D721Med (cell line): ENCODE data around the gene THTPA.
"Not testable (repeated sequence)": the region's sequence is repeated elsewhere in the genome, so short reads cannot be mapped to it uniquely, and the experiment has no call there.

ENCODE experiments used
- DNase-seq: peaks from one replicate; pipeline ENCODE4 v3.0.0; 2011; ENCODE audit warnings: low spot score; ENCODE audit not compliant: insufficient read length
- FAIRE-seq: peaks from 2 replicates; lab custom pipeline; 2011; peaks lifted over from hg19 to GRCh38; lab: Jason Lieb, UNC
- TF ChIP-seq, protein P1 (sequence below): IDR thresholded peaks from 2 replicates; pipeline ENCODE4 v1.5.1; 2012; ENCODE audit warnings: mild to moderate bottlenecking, control low read depth; ENCODE audit not compliant: insufficient read depth; ENCODE audit errors: missing control alignments

Gene THTPA

DNA sequence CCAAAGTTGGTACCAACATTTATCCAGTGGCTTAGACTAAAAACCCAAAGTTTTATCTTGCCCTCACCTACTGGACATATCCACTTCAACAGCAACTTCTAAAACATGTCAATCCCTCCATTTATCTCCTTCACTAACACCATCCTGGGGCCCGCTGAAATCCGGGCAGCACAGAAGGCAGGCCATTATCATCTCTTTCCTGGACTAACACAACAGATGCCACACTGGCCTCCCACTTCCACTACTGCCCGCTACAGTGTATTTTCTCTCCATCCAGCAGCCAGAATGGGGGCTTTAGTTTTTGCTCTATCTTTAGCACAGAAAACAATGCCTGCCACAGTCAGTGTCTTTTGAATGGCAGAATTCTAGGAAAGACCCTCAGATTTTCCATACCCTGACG is 20.1 kb upstream of the THTPA start:
- TF ChIP-seq, protein P1, sequence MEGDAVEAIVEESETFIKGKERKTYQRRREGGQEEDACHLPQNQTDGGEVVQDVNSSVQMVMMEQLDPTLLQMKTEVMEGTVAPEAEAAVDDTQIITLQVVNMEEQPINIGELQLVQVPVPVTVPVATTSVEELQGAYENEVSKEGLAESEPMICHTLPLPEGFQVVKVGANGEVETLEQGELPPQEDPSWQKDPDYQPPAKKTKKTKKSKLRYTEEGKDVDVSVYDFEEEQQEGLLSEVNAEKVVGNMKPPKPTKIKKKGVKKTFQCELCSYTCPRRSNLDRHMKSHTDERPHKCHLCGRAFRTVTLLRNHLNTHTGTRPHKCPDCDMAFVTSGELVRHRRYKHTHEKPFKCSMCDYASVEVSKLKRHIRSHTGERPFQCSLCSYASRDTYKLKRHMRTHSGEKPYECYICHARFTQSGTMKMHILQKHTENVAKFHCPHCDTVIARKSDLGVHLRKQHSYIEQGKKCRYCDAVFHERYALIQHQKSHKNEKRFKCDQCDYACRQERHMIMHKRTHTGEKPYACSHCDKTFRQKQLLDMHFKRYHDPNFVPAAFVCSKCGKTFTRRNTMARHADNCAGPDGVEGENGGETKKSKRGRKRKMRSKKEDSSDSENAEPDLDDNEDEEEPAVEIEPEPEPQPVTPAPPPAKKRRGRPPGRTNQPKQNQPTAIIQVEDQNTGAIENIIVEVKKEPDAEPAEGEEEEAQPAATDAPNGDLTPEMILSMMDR, result no peak
- DNase-seq (no peak), FAIRE-seq (no peak)

DNA sequence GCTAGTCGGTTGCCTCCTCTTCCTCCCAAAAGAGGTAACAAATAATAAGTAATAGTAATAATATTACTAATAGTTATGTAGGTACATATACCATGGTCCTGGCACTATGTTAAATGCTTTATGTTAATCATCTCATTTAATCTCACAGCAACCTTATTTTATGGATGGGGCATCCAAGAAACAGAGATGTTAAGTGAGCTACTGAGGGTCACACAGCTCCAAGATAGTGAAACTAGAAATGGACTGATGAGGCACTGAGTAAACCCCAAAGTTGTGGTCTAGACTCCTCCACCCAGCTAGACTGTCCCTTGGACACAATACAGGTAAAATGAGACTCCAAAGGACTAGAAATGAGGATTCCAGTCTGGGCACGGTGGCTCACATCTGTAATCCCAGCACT is 19.6 kb upstream of the THTPA start:
- no peak for FAIRE-seq
- TF ChIP-seq, protein P1, result no peak

DNA sequence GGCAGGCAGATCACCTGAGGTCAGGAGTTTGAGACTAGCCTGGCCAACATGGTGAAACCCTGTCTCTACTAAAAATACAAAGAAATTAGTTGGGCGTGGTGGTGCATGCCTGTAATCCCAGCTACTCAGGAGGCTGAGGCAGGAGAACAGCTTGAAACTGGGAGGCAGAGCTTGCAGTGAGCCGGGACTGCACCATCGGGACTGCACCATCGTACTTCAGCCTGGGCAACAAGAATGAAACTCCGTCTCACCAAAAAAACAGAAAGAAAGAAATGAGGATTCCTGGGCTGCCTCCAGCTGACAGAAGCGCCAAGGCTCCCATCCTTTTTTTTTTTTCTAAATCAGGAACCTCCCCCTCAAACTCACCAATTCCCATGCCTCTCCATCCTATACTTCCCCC is 19.2 kb upstream of the THTPA start:
- DNase-seq, FAIRE-seq: not testable (repeated sequence)

More for the DNA sequence above, 19.6 kb upstream of the THTPA start:
- no peak for DNase-seq

DNA sequence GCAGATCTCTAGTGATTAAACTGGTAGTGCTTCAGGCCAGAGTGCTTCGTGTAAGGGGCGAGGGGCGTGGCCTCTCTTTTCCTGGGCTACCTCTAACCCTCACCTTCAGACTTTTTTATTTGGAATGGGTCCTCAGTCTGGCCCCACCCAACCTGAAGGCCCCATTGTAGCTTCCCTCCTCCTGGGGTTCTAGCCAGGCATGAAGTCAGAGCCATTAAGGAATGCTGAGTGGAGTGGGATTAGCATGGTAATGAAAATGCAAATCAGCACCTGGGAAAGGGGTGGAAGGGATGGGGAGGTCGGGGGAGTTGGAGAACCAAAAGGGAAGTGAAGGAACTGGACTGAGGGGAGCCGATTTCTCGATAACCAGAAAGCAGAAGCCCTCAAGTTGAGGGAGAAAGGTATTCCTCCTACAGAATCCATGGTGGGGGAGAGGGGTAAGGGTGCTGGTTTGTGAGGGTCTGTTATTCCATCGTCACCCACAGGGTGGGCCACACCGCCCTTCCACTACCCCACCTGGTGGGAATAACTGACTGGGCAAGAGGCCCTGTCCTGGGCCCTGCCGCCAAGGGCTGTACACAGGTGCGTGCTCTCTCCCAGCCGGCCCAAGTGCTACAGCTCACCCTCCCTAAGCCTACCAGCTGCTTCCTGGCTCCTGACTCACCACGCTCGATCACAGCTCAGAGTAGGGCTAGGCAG is 18.6 kb upstream of the THTPA start:
- DNase-seq, result no peak
- TF ChIP-seq, protein P1, result no peak
- no peak for FAIRE-seq

DNA sequence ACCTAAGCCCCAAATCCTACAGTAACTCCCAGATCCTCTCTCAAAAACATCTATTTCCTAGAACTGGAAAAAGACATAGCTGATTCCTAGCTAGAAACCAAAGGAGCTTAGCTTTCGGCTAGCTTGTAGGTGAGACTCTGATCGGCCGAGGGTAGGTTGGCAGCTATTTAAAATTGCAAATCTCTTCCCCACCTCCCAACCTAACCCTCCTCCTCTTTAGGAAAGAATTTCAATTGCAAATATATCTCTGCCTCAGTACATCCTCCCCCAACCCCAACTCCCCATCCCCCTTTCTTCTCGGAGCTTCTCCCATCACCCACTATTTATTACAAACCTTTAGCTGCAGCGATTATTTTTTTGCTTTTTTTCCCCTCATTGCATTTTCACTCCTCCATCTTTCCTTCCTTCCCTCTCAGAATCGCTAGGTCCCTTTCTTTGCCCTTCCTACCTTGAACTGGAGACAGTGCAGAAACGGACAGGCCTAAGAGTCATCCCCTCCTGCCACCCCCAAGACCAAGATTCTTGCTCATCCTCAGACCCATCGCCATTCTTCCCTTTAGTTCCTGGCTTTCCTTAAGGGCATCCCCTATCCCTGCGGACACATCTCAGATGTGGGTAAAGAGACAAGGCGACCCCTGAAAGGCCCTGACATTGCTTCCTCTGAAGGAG is 17.9 kb upstream of the THTPA start:
- DNase-seq, result no peak
- TF ChIP-seq, protein P1, result no peak
- no peak for FAIRE-seq

DNA sequence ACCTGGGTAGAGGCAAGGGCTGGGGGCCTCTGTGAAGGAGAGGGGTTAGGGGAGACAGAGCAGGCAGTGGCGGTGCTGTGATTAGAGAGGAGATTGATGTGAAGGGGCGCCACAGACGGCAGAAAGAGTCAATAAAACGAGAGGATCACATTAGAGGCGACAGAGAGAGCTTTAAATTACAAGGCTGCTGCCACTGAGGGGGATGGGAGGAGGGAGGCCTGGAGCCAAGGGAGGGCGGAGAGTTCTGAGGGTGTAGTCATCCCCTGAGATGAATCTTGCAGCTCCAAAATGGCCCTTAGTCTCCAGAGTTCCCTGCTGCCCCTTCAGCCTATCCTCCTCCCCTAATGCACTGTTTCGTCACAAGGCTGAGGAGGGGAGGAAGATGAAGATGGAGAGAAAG is 17.3 kb upstream of the THTPA start:
- TF ChIP-seq, protein P1, result no peak
- DNase-seq (no peak), FAIRE-seq (no peak)

DNA sequence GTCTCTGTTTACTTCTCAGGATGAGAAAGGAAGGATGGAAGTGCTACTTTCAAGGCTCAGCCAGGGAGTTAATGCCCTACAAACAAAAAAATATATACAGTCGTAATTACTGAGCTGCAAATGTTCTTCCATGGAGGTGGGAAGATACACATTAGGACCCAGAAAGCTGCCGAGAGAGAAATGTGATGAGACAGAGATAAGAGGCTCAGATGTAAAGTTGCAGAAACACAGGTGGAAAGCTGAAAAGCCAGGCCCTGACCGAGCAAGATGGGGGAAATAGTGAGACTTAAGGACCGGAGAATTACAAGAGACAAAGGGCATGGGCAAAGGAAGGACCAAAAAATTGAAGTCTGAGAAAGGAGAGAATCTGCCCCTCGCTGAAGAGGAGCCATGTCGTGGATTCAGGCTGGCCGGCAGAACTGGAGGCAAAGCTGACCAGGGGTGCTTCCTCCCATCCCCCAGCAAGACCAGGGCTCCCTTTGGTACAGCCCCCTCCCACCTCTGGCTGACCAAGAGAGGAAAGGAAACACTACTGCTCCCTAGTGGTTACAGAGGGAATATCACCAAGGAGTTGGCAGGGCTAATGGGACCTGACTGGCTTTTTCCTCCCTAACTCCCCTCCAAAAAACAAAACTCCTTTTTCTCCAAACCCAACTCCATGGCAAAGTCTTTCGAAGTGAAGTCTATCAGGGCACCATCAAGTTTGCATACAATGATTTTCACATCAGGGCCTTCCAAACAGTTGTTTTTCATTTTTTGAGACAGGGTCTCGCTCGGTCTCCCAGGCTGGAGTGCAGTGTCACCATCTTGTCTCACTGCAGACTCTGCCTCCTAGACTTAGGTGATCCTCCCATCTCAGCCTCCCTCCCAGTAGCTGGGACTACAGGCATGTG is 16.6 kb upstream of the THTPA start:
- FAIRE-seq, result no peak
- TF ChIP-seq, protein P1, result peak; percentile 69
- peak; percentile 65 for DNase-seq
